HEK293T (cell line): ENCODE measurements around the gene CELSR1.

Experiments
- CTCF ChIA-PET: fragments of 350-600 bp; formaldehyde crosslinking; extraction: SDS; loops from one replicate; lab custom pipeline; 2021; ENCODE audit warnings: antibody characterized with exemption, inconsistent platforms; lab: Yijun Ruan, JAX
- POLR2A ChIA-PET: fragments of 350-600 bp; formaldehyde crosslinking; extraction: SDS; loops from one replicate; lab custom pipeline; 2020; ENCODE audit warnings: antibody characterized with exemption, inconsistent platforms; lab: Yijun Ruan, JAX
- DNase-seq: peaks from one replicate; pipeline ENCODE4 v3.0.0; 2012; ENCODE audit warnings: mixed read lengths; ENCODE audit errors: extremely low spot score
- ARNT ChIP-seq: fragments of 450-650 bp; IDR thresholded peaks from 2 replicates; pipeline ENCODE4 v1.6.1; 2017; ENCODE audit warnings: mild to moderate bottlenecking
- BHLHE40 ChIP-seq: fragments of 450-650 bp; IDR thresholded peaks from 2 replicates; pipeline ENCODE4 v1.6.1; 2016; ENCODE audit warnings: mild to moderate bottlenecking, moderate library complexity, borderline replicate concordance
- CTBP1 ChIP-seq: fragments of 450-650 bp; IDR thresholded peaks from 2 replicates; pipeline ENCODE4 v1.6.1; 2016; ENCODE audit warnings: borderline replicate concordance
- ELF4 ChIP-seq: fragments of 450-650 bp; IDR thresholded peaks from 2 replicates; pipeline ENCODE4 v1.6.1; 2017; ENCODE audit warnings: antibody characterized with exemption
- FOXA1 ChIP-seq: fragments of 450-650 bp; IDR thresholded peaks from 2 replicates; pipeline ENCODE4 v1.6.1; 2016; ENCODE audit warnings: mild to moderate bottlenecking
- FOXK2 ChIP-seq: fragments of 450-650 bp; IDR thresholded peaks from 2 replicates; pipeline ENCODE4 v1.6.1; 2016; ENCODE audit warnings: mild to moderate bottlenecking
- FOXM1 ChIP-seq: fragments of 450-650 bp; IDR thresholded peaks from 2 replicates; pipeline ENCODE4 v1.6.1; 2017; ENCODE audit warnings: mild to moderate bottlenecking, borderline replicate concordance
- HDGF ChIP-seq: fragments of 450-650 bp; IDR thresholded peaks from 2 replicates; pipeline ENCODE4 v1.6.1; 2017; ENCODE audit warnings: antibody characterized with exemption, borderline replicate concordance
- L3MBTL2 ChIP-seq: fragments of 450-650 bp; conservative IDR thresholded peaks from 2 replicates; pipeline ENCODE4 v1.6.1; 2016; ENCODE audit warnings: mild to moderate bottlenecking
- LEF1 ChIP-seq: fragments of 450-650 bp; IDR thresholded peaks from 2 replicates; pipeline ENCODE4 v1.6.1; 2017; ENCODE audit warnings: mild to moderate bottlenecking, borderline replicate concordance
- NFRKB ChIP-seq: fragments of 450-650 bp; IDR thresholded peaks from 2 replicates; pipeline ENCODE4 v1.6.1; 2016; ENCODE audit warnings: mild to moderate bottlenecking, moderate library complexity
- PKNOX1 ChIP-seq: fragments of 450-650 bp; IDR thresholded peaks from 2 replicates; pipeline ENCODE4 v1.6.1; 2016
- SP1 ChIP-seq: fragments of 450-650 bp; IDR thresholded peaks from 2 replicates; pipeline ENCODE4 v1.6.1; 2017
- SUZ12 ChIP-seq: fragments of 450-650 bp; IDR thresholded peaks from 2 replicates; pipeline ENCODE4 v1.6.1; 2016; ENCODE audit warnings: mild to moderate bottlenecking
- TARDBP ChIP-seq: fragments of 450-650 bp; IDR thresholded peaks from 2 replicates; pipeline ENCODE4 v1.6.1; 2016
- ZNF384 ChIP-seq: fragments of 450-650 bp; IDR thresholded peaks from 2 replicates; pipeline ENCODE4 v1.6.1; 2016

Gene CELSR1

GRCh38 chr22:46425016-46425415 is 112.4 kb downstream of the CELSR1 start:
- no peak for TF ChIP-seq FOXM1
- no peak for TF ChIP-seq SUZ12
- no peak for TF ChIP-seq ZNF384
- TF ChIP-seq ARNT: no peak
- TF ChIP-seq CTBP1: no peak
- CTCF ChIA-PET: no interaction called here
- DNase-seq: no peak
- POLR2A ChIA-PET: no interaction called here

GRCh38 chr22:46424496-46424895 is 112.9 kb downstream of the CELSR1 start:
- POLR2A ChIA-PET: no interaction called here
- TF ChIP-seq PKNOX1 (no peak), HDGF (no peak), FOXA1 (no peak), FOXK2 (no peak), NFRKB (no peak), ARNT (no peak), FOXM1 (no peak), ELF4 (no peak), SUZ12 (no peak), CTBP1 (no peak), SP1 (no peak), ZNF384 (no peak)
- CTCF ChIA-PET: no interaction called here
- DNase-seq: no peak

GRCh38 chr22:46422896-46423295 is 114.5 kb downstream of the CELSR1 start:
- no peak for DNase-seq
- TF ChIP-seq ELF4 (no peak), PKNOX1 (no peak), HDGF (no peak), TARDBP (no peak), ARNT (no peak), NFRKB (no peak), FOXK2 (no peak), SP1 (no peak), FOXM1 (no peak), L3MBTL2 (no peak), LEF1 (no peak), BHLHE40 (no peak), SUZ12 (no peak), FOXA1 (no peak)
- CTCF ChIA-PET: no interaction called here
- POLR2A ChIA-PET: no interaction called here

GRCh38 chr22:46421267-46421666 is 116.2 kb downstream of the CELSR1 start:
- no peak for DNase-seq
- POLR2A ChIA-PET: no interaction called here
- CTCF ChIA-PET: no interaction called here
- TF ChIP-seq SUZ12 (no peak), LEF1 (no peak), ZNF384 (no peak), FOXM1 (no peak), PKNOX1 (no peak), NFRKB (no peak), ELF4 (no peak), SP1 (no peak), ARNT (no peak), TARDBP (no peak), L3MBTL2 (no peak), HDGF (no peak), FOXA1 (no peak), BHLHE40 (no peak), CTBP1 (no peak), FOXK2 (no peak)

- CTCF ChIA-PET: interaction anchor here (2.4 kb wide), 1 partner anchor 52 kb away, joined by 7 read pairs; no protein-coding TSS in a partner anchor
- TF ChIP-seq ARNT (no peak), FOXM1 (no peak), PKNOX1 (no peak), FOXK2 (no peak), TARDBP (no peak), SUZ12 (no peak), SP1 (no peak), LEF1 (no peak), CTBP1 (no peak), L3MBTL2 (no peak), FOXA1 (no peak), BHLHE40 (no peak), NFRKB (no peak), ZNF384 (no peak)
Measured at GRCh38 chr22:46419754-46420571, 117.5 kb downstream of the CELSR1 start.

GRCh38 chr22:46418827-46419226 is 118.6 kb downstream of the CELSR1 start:
- TF ChIP-seq TARDBP (no peak), HDGF (no peak), NFRKB (no peak), LEF1 (no peak), FOXM1 (no peak), ELF4 (no peak), FOXK2 (no peak), FOXA1 (no peak), SP1 (no peak), PKNOX1 (no peak), BHLHE40 (no peak), ARNT (no peak), ZNF384 (no peak), CTBP1 (no peak)
- CTCF ChIA-PET: interaction anchor here (0.6 to 2.4 kb wide), 2 partner anchors 51 to 114 kb away, joined by 3 to 7 read pairs; no protein-coding TSS in a partner anchor
- DNase-seq: no peak
- POLR2A ChIA-PET: interaction anchor here (0.9 kb wide), 1 partner anchor 9 kb away, joined by 3 read pairs; no protein-coding TSS in a partner anchor

More at GRCh38 chr22:46419754-46420571, 117.5 kb downstream of the CELSR1 start:
- POLR2A ChIA-PET: no interaction called here
- no peak for DNase-seq
